OCI-LY7 (cell line): ENCODE results near the gene SRI. TPM values are rescaled to one million over a fixed set of nuclear protein-coding genes. Genes with fewer than 3 reads are reported as not detected.

Source experiments
- BruUV-seq: library from RNA; stranded (reverse); fragments of 400-500 nt; replicated peaks from 2 replicates; lab custom pipeline; 2021; lab: Mats Ljungman, UMichigan
- CTCF ChIA-PET: fragments of 300-600 bp; sonication (Branson Sonifier 250); formaldehyde crosslinking; loops from one replicate; lab custom pipeline; 2022; ENCODE audit warnings: antibody characterized with exemption; ENCODE audit not compliant: unreplicated experiment; lab: Charles Lee
- POLR2A ChIA-PET: fragments of 300-600 bp; sonication (Branson Sonifier 250); formaldehyde crosslinking; loops from one replicate; lab custom pipeline; 2022; ENCODE audit warnings: antibody characterized with exemption; lab: Charles Lee
- DNase-seq: peaks from one replicate; pipeline ENCODE4 v3.0.0-alpha.2; 2015; ENCODE audit warnings: low spot score
- H2AFZ ChIP-seq: fragments of 200-600 bp; sonication (generic), shearing (Covaris generic); 2 replicates; pipeline ENCODE4 v1.6.1; 2014; ENCODE audit warnings: mild to moderate bottlenecking, antibody characterized with exemption, low read length, moderate library complexity
- H3K27ac ChIP-seq: fragments of 200-600 bp; sonication (generic); 2 replicates; pipeline ENCODE4 v1.5.1; 2014; ENCODE audit warnings: mixed run types, low read depth, mild to moderate bottlenecking, moderate library complexity, low read length, inconsistent platforms; ENCODE audit not compliant: poor library complexity, severe bottlenecking
- H3K36me3 ChIP-seq: fragments of 200-600 bp; sonication (generic); 2 replicates; pipeline ENCODE4 v1.6.1; 2014; ENCODE audit warnings: mild to moderate bottlenecking, antibody characterized with exemption, low read length, moderate library complexity, mixed read lengths; ENCODE audit not compliant: insufficient read depth
- H3K4me1 ChIP-seq: fragments of 200-600 bp; sonication (generic); 2 replicates; pipeline ENCODE4 v1.5.1; 2014; ENCODE audit warnings: mild to moderate bottlenecking, low read length; ENCODE audit not compliant: insufficient read depth, poor library complexity, severe bottlenecking
- H3K4me2 ChIP-seq: fragments of 200-600 bp; sonication (generic); 2 replicates; pipeline ENCODE4 v1.6.1; 2014; ENCODE audit warnings: mild to moderate bottlenecking, low read length
- H3K4me3 ChIP-seq: fragments of 200-600 bp; sonication (generic); 2 replicates; pipeline ENCODE4 v1.5.1; 2014; ENCODE audit warnings: mild to moderate bottlenecking, low read depth, low read length; ENCODE audit not compliant: poor library complexity, severe bottlenecking
- H3K79me2 ChIP-seq: fragments of 200-600 bp; sonication (generic); 2 replicates; pipeline ENCODE4 v1.6.1; 2016; ENCODE audit warnings: low read depth, mild to moderate bottlenecking, low read length, moderate library complexity, mixed read lengths; ENCODE audit not compliant: insufficient read depth
- H3K9me2 ChIP-seq: fragments of 200-600 bp; sonication (generic); 2 replicates; pipeline ENCODE4 v1.6.1; 2016; ENCODE audit warnings: mild to moderate bottlenecking, low read length, mixed read lengths; ENCODE audit not compliant: insufficient read depth
- H3K9me3 ChIP-seq: fragments of 200-600 bp; sonication (generic); 2 replicates; pipeline ENCODE4 v1.6.1; 2014; ENCODE audit warnings: mild to moderate bottlenecking, mixed run types, low read length, mixed read lengths
- H4K20me1 ChIP-seq: fragments of 200-600 bp; sonication (generic); 2 replicates; pipeline ENCODE4 v1.6.1; 2014; ENCODE audit warnings: mild to moderate bottlenecking, antibody characterized with exemption, low read length, moderate library complexity, mixed read lengths; ENCODE audit not compliant: insufficient read depth
- CTCF ChIP-seq: fragments of 200-600 bp; sonication (generic); conservative IDR thresholded peaks from 2 replicates; pipeline ENCODE4 v1.5.1; 2014; ENCODE audit warnings: mild to moderate bottlenecking, antibody characterized with exemption, low read length, moderate library complexity, mixed read lengths
- EZH2phosphoT487 ChIP-seq: fragments of 200-600 bp; sonication (generic); IDR thresholded peaks from 2 replicates; pipeline ENCODE4 v1.6.1; 2018; ENCODE audit warnings: low read depth, borderline replicate concordance, mild to moderate bottlenecking, mixed run types, antibody characterized with exemption, low read length, moderate library complexity, mixed read lengths
- intact Hi-C: fragments of 100-400 bp; cut with micrococcal nuclease; formaldehyde crosslinking; loops from one replicate; pipeline ENCODE4 v1.10.0; 2022; ENCODE audit not compliant: unreplicated experiment
- total RNA-seq, 2 experiments: library from RNA; depleted of rRNA in 1 of 2; stranded (reverse); fragments of >200 nt in 1 of 2; shearing (Covaris generic) in 1 of 2; gene quantifications; 2 replicates each; pipeline ENCODE4 v1.2.3, GENCODE V29; 2014 to 2022

Gene SRI
- total RNA-seq, 2 experiments from 2014 or later = 61.7 to 140 TPM

- no peaks in the 10 kb centered on the region for H3K9me2 ChIP-seq
- H3K79me2 ChIP-seq = peaks cover 30% of the 10 kb centered on the region; the same call in 1 of the 2 replicates
- H4K20me1 ChIP-seq = peaks cover 3% of the 10 kb centered on the region; the same call in 1 of the 2 replicates
- peaks cover 63% of the 10 kb centered on the region for H3K36me3 ChIP-seq
- no peaks in the 10 kb centered on the region for H3K9me3 ChIP-seq
- TF ChIP-seq EZH2phosphoT487 = no peak
- TF ChIP-seq CTCF = no peak
- no peak overlapping the region for H3K4me2 ChIP-seq
- intact Hi-C loops = loop anchor here (5.0 to 10.0 kb wide), 3 partner anchors 284 to 1059 kb away; partner anchors contain the start of genes ABCB4 and ADAM22
- H3K27ac ChIP-seq = no peak overlapping the region
- H3K4me3 ChIP-seq = no peak overlapping the region
- DNase-seq = no peak
- ChIA-PET CTCF (no interaction called here), POLR2A (interaction anchor here (1.0 to 2.8 kb wide), 4 partner anchors 9 to 27 kb away, joined by 3 to 21 read pairs (median 6); no protein-coding TSS in a partner anchor)
- H2AFZ ChIP-seq = no peak overlapping the region
- BruUV-seq = no TSS peak
- peaks cover 20% of the 10 kb centered on the region for H3K4me1 ChIP-seq
Observed at GRCh38 chr7:88216276-88216675, 3.6 kb downstream of the SRI start.

GRCh38 chr7:88215295-88215694, 4.5 kb downstream of the SRI start:
- Histone ChIP-seq H3K9me2 (no peaks in the 10 kb centered on the region), H3K9me3 (no peaks in the 10 kb centered on the region), H4K20me1 (peaks cover 3% of the 10 kb centered on the region; the same call in 1 of the 2 replicates), H3K27ac (no peak overlapping the region), H3K79me2 (peaks cover 30% of the 10 kb centered on the region; the same call in 1 of the 2 replicates), H3K36me3 (peaks cover 66% of the 10 kb centered on the region), H3K4me1 (peaks cover 15% of the 10 kb centered on the region), H3K4me3 (no peak overlapping the region), H3K4me2 (no peak overlapping the region), H2AFZ (no peak overlapping the region)
- TF ChIP-seq EZH2phosphoT487 (no peak), CTCF (no peak)
- DNase-seq = no peak
- ChIA-PET CTCF (no interaction called here), POLR2A (interaction anchor here (2.6 kb wide), 1 partner anchor 10 kb away, joined by 9 read pairs; no protein-coding TSS in a partner anchor)
- intact Hi-C loops = loop anchor here (5.0 to 10.0 kb wide), 3 partner anchors 283 to 1058 kb away; partner anchors contain the start of genes ABCB4 and ADAM22
- no TSS peak for BruUV-seq

GRCh38 chr7:88214456-88214855, 5.4 kb downstream of the SRI start:
- peaks cover 14% of the 10 kb centered on the region for H3K4me1 ChIP-seq
- no peak overlapping the region for H2AFZ ChIP-seq
- H3K4me3 ChIP-seq = no peak overlapping the region
- BruUV-seq = no TSS peak
- CTCF ChIA-PET = no interaction called here
- H3K9me2 ChIP-seq = no peaks in the 10 kb centered on the region
- peaks cover 74% of the 10 kb centered on the region for H3K36me3 ChIP-seq
- no peak overlapping the region for H3K4me2 ChIP-seq
- no peak for DNase-seq
- no peak overlapping the region for H3K27ac ChIP-seq
- peaks cover 27% of the 10 kb centered on the region; the same call in 1 of the 2 replicates for H3K79me2 ChIP-seq
- intact Hi-C loops = loop anchor here (10.0 kb wide), 1 partner anchor 740 kb away; the partner anchor contains the start of gene ABCB4
- peaks cover 3% of the 10 kb centered on the region; the same call in 1 of the 2 replicates for H4K20me1 ChIP-seq
- no peak for TF ChIP-seq CTCF
- POLR2A ChIA-PET = interaction anchor here (0.6 to 2.6 kb wide), 3 partner anchors 9 to 410 kb away, joined by 3 to 9 read pairs (median 3); no protein-coding TSS in a partner anchor
- H3K9me3 ChIP-seq = no peaks in the 10 kb centered on the region
